NCI-H1092 treated with DMSO at 0.1 percent for 48 hours (cell line): ENCODE data around the gene RSPRY1.
"Not testable (repeated sequence)": the region's sequence is repeated elsewhere in the genome, so short reads cannot be mapped to it uniquely, and the experiment has no call there.

Experiments
- DNase-seq: peaks from one replicate; lab custom pipeline; 2025; lab: John Stamatoyannopoulos, UW

Gene RSPRY1

DNA sequence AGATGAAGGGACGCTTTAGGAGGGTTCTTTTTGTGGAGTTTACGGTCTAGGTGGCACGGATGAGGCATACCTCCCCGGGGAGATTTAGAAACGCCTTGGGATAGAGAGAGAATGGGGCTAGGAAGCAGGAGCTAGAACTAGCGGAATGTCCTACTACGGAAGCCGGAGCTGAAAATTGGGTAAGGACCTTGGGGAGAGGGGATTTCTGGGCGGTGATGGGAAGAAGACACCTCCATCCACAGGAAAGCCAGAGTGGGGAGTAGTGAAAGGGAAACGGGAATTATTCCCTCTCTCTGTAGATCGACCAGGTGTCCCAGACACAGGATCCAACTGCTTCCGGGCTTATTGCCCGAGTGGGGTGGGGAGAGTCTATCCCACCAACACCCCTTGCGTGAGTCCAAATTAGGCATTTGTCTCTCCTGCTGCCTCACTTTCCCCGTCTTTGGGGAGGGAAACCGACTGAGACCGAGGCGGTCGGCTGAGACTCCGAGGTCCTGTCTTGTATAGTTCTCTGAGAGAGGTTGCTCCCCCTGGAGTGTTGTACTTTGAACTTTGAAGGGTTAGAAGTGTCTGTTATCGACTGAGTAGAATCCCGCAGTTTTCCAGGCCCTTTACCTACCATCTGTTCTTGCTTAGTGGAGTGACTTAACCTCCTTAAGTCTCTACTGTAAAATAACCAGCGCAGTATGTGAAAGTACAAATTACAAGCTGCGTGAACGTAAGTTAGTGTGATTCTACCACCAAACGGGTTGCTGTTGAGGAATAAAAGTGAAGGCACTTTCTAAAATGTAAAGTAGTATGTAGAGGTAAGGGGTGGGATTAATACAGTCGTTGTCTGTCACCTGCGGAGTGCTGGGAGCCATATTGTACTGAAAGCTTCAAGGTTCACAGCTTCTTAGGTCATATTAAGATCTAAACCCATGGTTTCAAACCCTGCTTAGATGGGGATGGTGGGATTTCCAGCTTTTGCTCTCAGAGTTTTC lies 1.0 kb downstream of the RSPRY1 start:
- no peak for DNase-seq

DNA sequence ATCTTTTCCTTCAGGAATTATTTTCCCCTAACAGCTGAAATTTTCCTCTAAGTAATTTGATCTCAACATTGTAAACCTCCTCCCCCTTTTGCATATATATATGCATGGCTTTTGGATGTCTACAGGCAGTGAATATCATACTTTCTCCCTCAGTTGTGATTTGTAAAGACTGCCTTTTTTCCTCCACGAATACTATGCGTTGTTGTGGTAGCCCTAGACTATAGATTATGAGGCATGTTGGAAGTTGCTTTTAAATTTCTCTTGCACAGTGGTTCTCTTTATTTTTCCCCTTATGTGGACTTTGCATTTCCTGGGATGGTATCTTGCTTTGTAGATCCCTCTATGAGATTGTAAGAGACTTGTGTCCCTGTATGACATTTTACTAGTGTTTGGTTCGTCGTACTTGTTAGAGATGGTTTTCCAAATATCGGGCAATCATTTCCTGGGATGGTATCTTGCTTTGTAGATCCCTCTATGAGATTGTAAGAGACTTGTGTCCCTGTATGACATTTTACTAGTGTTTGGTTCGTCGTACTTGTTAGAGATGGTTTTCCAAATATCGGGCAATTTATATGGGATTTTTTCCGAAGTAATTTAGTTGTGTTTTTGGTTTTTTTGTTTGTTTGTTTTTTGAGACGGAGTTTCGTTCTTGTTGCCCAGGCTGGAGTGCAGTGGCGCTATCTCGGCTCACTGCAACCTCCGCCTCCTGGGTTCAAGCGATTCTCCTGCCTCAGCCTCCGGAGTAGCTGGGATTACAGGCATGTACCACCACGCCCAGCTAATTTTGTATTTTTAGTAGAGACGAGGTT lies 2.0 kb downstream of the RSPRY1 start:
- DNase-seq: not testable (repeated sequence)

DNA sequence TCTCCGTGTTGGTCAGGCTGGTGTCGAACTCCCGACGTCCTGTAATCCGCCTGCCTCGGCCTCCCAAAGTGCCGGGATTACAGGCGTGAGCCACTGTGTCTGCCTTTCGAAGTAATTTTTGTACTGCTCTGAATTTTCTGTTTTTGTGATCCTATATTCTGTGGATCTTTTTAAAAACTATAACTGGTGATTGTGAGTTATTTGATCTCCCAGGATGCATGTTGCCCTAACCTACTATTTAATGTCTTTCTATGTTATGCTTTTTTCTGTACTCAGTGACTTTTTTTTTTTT lies 2.5 kb downstream of the RSPRY1 start:
- DNase-seq: no peak

DNA sequence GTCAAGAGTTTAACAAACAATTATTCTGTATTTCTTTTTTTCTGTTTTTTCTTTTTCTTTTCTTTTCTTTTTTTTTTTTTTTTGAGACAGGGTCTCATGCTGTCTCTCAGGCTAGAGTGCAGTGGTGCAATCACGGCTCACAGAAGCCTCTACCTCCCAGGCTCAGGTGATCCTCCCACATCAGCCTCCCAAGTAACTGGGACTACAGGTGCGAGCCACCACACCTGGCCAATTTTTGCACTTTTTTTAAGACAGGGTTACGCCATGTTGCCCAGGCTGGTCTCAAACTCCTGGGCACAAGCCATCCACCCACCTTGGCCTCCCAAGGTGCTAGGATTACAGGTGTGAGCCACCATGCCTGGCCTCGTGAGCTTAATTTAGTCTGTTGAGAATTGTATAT lies 3.4 kb downstream of the RSPRY1 start:
- not testable (repeated sequence) for DNase-seq

DNA sequence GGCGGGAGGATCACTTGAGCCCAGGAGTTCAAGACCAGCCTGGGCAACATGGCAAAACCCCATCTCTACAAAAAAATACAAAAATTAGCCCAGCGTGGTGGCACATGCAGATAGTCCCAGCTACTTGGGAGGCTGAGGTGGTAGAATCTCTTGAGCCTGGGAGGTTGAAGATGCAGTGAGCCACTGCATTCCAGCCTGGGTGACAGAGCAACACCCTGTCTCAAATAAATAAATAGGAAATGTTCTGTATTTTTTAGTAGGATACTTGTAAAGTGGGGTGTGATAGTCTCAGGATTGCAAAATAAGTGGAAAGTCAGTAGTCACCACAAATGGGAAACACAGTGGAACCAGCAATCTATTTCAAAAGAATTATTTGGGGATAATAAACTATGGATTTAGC lies 4.0 kb downstream of the RSPRY1 start:
- no peak for DNase-seq

DNA sequence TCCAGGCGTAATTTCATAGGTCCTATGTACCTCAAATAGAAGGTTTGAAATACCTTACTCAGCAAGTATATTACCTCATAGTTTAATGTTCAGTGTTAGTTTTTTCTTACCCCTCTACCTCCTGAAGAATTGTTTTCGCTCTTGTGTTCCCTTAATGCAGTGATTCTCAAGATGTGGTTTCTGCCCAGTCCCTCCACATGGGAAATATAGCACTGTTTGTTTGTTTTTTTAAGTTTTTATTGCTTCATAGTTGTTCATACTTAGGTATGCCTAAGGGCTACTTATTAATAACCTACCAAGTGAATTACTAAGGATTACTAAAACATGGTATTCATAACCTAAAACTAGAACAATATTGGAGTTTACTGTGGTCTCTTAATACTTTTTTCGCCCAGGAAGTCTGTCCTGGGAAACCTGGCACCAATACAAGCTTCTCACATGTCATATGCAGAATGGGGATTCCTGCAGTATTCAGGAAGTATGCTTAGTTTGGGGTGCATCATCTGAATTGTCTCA lies 5.0 kb downstream of the RSPRY1 start:
- no peak for DNase-seq

DNA sequence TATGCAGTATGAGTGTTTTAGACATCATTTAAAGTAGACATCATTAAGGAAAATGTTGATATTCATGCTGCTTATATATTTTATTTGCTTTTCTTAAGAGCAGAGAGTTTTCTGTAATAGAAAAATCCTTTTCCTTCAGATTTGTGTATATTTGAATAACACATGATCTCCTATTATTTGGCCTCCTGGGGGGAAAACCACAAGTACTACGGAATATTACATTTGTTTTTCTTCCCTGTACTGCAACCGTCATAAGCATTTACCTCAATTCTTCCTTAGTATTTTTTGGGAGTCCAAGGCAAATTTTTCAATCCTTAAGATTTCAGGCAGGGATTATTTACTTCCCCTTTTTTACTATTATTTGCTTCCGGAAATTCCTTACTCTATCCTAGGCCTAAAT lies 6.0 kb downstream of the RSPRY1 start:
- no peak for DNase-seq

DNA sequence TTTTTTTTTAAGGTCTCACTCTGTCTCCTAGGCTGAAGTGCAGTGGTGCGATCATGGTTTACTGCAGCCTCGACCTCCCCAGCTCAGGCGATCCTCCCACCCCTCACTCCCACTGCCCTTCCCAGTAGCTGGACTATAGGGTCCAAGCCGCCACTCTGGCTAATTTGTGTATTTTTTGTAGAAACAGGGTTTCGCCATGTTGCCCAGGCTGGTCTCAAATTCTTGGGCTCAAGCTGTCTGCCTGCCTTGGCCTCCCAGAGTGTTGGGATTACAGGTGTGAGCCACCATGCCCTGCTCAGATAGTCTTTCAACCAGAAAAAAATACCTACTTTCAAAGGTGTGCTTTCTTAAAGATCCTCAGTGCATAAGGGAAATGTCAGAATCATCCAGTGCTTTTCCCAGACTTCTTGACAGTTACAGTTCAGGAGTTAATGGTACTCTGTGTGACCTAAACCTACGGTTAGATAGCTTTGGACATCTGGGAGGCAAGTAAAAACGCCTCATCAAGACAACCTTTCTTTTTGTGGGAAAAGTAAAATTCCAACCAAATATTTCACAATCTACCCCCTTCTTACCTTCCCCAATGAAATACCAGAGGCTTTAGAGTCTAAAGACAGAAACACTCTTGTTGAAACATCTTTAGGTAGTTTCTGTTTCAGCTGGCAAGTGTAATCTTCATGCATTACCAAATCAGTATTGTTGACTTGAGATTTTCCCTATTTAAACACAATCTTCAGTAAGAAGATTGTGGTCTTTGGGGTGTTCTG lies 6.8 kb downstream of the RSPRY1 start:
- DNase-seq: no peak

DNA sequence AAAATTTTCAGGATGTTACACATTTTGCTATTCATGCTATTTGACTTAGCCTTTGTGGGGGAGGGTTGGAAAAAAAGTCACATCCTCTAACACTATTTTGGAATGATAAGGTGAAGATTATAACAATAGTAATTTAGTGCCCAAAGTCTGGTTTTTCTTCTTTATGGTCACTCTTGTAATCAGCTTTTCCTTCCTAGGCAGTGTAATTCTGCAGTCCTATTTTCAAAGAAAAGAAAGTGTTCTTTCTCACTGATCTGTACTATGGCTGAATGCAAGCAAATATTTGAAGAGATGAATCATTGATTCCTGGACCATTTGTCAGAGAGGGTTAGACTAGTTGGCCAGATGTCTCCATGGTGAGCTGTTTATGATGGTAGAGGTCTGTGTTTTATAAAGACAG lies 8.4 kb downstream of the RSPRY1 start:
- peak; percentile 14 for DNase-seq

DNA sequence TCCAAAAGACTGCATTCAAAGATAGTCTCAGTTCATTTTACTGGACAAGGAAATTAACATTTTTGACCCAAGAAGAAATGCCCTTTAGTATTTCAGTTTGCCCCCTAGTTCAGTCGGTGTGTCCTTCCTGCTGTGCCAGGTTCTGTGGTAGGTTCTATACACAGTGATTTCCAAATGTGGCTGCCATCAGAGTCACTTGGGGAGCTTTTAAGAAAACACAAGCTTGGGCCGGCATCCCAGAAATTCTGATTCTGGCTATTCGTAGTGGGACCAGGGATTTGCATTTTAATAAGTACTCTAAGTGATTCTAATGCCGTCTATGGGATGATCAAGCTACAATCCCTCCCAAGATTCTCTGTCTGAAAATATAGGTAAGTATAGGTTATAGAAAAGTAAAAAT lies 10.2 kb downstream of the RSPRY1 start:
- no peak for DNase-seq

DNA sequence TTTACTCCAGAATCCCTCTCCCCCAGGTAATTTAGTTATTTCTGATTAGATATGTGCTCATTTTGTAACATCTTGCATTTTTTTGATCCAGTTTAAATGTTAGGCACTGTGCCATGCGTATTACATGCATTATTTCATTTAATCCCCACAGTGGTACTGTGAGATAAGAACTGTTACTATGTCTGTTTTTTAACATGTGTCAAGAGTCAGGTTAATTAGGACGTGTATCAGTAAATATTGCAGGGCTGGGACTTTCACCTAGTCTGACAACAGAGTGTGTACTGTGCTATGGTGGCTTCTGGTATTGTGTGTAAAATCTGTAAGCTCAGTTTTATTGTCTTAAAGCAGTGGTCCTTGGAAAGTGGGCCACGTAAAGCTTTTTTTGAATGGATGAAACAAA lies 10.6 kb downstream of the RSPRY1 start:
- no peak for DNase-seq

DNA sequence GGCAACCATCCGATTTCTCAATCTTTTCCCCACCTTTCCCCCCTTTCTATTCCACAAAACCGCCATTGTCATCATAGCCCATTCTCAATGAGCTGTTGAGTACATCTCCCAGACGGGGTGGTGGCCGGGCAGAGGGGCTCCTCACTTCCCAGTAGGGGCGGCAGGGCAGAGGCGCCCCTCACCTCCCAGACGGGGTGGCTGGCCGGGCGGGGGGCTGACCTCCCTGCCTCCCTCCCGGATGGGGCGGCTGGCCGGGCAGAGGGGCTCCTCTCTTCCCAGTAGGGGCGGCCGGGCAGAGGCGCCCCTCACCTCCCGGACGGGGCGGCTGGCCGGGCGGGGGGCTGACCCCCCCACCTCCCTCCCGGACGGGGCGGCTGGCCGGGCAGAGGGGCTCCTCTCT lies 14.2 kb downstream of the RSPRY1 start:
- not testable (repeated sequence) for DNase-seq

DNA sequence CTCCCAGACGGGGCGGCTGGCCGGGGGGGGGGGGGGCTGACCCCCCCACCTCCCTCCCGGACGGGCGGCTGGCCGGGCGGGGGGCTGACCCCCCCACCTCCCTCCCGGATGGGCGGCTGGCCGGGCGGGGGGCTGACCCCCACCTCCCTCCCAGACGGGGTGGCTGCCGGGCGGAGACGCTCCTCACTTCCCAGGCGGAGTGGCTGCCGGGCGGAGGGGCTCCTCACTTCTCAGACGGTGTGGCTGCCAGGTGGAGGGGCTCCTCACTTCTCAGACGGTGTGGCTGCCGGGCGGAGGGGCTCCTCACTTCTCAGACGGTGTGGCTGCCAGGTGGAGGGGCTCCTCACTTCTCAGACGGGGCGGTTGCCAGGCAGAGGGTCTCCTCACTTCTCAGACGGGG lies 14.8 kb downstream of the RSPRY1 start:
- DNase-seq: not testable (repeated sequence)

DNA sequence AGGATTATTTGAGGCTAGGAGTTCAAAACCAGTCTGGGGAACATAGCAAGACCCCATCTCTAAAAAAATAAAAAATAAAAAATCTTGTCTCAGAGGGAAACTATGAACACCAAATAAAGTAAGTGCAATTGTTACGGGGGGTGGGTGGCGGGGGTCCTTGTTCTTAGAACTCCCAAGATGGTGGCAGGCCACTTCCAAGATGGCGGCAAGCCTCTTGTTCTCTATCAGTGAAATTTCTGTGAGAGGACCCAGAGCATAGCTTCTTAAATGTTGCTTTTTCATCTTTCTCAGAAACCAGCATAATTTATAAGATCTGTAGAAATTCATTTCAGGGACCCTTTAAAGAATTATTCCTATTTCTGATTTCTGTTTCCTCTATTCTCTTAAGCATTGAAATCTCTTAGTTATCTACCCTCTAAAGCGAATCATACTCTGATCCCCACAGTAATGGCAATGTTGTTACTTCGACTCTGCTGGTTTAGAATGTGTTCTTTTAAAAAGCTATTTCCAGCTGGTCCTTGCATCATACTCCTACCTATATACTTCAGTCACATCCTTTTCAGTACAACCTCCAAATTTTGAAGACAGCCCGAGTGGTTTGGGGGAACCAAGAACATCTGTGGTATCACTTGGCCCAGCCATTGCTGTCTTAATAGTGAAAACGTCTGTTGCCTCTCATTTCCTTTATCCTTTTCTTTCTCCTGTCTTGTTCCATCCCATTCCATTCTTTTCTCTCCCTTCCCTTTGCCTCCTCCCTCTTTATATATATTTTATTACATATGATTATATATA lies 16.2 kb downstream of the RSPRY1 start:
- no peak for DNase-seq

DNA sequence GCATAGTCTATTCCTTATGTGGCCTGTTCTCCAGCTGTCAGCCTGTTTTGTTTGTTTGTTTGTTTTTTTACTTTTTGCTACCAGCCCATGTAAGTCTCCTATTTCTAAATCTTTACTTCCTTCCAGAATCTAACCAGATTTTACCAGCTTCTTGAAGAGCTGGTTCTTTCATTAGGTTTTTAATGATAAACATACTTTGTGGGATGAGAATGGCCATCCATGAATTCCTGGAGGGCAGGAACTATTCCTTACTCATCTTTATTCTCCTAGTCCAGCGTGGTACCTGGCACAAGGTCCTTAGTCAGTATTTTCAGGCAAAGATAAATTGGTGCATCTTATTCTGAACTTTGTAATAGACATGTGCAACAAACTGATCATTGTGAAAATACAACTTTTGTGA lies 17.3 kb downstream of the RSPRY1 start:
- DNase-seq: no peak

DNA sequence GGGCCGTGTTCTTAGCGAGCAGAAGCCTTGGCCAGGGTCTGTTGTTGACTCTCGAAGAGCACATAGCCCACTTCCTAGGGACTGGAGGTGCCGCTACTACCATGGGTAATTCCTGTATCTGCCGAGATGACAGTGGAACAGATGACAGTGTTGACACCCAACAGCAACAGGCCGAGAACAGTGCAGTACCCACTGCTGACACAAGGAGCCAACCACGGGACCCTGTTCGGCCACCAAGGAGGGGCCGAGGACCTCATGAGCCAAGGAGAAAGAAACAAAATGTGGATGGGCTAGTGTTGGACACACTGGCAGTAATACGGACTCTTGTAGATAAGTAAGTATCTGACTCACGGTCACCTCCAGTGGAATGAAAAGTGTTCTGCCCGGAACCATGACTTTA lies 18.5 kb downstream of the RSPRY1 start:
- no peak for DNase-seq

DNA sequence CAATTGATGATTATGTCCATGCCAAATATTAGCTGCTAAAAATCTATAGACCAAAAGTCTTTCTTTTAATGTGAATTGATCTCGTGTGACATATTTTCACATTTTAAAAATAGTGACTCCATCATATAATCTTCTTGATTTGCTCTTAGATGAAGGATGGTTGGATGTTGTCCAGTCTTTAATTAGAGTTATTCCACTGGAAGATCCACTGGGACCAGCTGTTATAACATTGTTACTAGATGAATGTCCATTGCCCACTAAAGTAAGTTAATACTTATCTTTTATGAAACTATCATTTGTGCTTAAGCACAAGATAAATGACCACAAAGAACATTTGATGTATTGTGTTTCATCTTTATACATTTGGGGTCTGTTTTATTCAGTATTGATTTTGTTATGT lies 22.8 kb downstream of the RSPRY1 start:
- no peak for DNase-seq

DNA sequence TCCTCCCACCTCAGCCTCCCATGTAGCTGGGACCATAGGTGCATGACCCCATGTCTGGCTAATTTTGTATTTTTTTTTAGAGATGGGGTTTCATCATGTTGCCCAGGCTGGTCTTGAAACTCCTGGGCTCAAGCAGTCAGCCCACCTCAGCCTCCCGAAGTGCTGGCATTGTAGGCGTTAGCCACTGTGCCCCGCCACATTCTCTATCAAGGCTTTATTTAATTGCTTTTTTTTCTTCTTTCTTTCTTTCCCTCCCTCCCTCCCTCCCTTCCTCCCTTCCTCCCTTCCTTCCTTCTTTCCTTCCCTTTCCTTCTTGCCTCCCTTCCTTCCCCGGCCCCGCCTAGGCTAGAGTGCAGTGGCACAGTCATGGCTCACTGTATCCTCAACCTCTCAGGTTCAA lies 23.7 kb downstream of the RSPRY1 start:
- DNase-seq: no peak

DNA sequence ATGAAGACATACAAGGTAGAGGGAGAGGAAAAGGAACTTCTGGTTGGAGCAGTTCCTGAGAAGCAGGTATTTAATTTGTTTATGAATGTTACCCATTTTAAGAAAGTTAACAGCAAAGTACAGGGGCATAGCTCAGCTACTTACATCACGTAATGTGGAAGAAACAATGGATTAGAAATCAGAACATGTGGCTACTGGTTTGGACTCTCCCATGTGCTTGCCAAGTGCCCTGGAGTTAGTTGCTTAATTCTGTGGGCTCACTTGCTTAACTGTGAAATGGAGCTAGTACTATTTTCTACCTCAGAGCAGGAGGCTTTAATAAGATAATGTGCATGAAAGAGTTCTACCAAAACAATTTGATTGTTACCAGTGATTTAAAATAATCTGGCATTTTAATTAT lies 27.3 kb downstream of the RSPRY1 start:
- no peak for DNase-seq

DNA sequence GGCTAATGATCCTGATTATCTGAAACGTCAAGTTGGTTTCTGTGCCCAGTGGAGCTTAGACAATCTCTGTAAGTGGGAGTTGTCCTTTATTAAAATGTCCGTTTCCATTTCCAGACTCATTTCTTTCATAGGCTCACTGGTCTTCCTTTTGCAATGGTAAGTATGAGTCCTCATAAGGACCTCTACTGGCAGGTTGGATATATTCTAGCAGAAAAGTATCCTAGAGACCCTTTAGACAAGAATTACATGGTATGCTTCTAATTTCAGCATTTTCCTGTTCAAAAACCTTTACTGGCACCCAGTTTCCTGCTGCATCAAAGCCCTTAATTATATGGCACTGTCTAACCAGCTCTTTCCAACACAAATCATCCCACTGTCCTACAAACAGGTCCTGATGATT lies 30.8 kb downstream of the RSPRY1 start:
- no peak for DNase-seq

DNA sequence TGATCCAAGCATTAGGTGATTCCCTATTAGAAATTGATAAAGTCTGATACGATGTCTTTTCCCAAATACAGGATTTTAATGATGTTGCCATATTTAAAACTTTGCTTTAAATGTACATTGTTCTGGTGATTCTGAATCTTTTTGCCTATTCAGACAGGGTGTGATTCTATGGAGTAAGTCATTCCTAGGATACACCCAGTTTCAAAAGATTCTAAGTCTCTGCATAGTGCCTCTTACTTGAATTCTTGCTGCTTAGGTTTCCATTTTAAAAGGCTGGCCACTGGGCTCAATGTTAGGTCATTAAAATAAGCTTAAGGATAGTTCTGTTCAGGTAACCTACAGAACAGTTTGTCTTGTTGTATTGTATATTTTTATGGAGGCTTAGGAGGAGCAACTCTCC lies 36.9 kb downstream of the RSPRY1 start:
- DNase-seq: no peak
